ENCODE data around the gene TMEM9.
"Not testable (repeated sequence)": the region's sequence is repeated elsewhere in the genome, so short reads cannot be mapped to it uniquely, and the experiment has no call there.

Gene TMEM9

DNA sequence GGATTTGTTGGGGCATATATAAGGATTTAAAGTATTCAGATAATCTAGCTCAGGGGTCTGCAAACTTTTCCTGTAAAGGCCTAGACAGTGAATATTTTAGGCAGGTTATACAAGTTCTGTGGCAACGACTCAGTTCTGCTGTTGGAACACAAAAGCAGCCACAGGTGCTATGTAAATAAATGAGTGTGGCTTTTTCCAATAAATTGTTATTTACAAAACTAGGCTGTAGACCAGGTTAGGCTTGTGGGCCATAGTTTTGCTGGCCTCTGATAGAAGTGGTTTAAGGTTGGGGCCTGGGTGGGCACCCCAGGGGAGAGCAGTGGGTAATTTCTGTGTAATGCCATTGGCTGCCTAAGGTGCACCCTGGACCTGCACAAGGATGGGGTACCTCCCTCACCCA lies 19.5 kb upstream of the TMEM9 start:
- DNase-seq (ENCODE audit: low read depth in 4 of 4, low spot score in 1 of 4): no peak

DNA sequence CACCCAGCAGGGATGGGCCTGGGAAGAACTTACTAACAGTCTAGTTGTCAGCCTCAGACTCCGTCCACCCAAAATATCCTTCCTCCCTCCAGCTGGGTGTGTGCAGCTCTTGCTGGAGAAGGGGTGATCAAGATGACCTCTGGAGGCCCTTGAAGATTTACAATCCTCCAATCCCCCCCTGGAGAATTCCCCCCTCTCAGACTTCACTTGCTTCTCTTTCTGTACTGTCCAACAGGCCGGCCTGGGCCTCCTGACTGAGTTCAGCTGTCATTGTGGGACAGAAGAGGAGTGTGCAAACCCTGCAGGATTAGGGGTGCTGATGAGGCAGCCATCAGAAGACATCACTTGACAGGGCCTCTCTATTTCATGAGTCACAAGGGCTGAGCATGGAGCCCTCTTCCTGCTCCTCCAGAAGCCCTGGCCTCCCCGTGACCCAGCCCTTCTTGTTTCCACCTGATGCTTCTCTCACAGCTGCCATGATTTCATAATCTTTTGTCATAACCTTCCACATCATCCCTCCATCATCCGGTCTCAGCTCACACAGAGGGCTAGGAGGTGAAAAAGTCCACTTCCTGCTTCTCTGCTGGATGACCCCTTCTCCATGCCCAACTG lies 18.8 kb upstream of the TMEM9 start:
- DNase-seq (ENCODE audit: low read depth in 4 of 4, low spot score in 1 of 4): no peak

DNA sequence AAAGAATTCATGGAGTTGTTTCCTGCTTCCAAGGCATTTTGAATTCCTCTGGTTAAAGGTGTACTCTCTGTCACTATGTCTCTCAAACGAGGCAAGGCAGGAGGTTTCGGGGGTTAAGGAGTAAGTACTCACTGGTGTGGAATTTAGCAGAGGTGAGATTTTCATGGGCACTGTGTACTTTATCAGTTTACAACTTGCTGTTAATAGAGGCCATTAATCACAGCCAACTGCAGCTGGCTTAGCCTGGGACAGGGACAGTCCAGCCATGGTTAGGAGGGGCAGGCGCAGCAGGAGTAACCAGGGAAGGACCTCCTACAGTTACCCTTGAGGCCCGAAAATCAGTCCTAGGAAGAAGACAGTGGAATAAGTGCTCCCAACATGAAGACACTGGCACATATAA lies 18.1 kb upstream of the TMEM9 start:
- no peak for DNase-seq (ENCODE audit: low read depth in 4 of 4, low spot score in 1 of 4)

DNA sequence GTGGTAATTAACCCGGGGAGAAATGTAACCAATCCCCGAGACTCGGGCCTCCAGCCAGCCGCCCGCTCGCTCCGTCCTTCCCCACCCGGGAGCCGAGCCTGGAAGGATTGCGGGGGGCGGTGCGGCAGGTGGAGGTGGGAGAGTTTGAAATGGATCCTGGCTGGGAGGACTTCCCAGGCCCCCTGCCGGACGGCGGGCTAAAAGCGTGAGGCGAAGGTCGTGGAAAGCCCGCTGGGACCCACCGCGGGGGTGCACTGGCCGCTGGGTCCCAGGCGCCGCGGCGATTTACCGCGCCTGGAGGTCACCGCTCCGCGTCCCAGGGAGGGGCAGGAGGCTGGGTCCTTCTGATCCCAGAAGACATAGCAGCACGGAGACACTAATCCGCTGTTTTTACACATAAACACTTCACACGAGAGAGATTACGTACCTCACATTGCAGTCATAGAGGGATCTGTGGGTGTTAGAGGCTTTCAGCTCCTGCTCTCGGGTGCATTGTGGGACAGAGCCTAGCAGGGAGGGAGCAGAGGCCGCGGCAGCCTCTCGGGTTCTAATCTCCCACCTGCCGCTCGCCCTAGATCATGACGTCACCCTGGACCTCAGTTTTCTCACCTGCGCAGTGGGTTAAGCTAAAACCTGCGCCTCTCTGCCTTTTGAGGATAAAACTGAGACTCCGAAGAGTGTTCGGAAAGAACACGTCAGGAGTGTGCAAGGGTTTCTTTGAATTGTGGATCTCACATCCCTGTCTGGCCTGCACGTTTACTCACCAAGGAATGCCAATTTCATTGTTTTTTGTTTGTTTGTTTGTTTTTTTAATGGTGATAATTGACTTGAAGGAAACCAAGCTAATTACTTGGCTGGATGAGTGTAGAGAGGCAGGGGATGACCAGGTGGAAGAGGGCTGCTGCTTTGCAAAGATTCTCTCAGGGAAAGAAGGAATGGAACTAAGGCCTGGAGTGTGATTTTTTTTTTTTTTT lies 17.1 kb upstream of the TMEM9 start:
- DNase-seq (ENCODE audit: low read depth in 4 of 4, low spot score in 1 of 4): peak in 2 of 4 experiments; percentile 43 to 51

DNA sequence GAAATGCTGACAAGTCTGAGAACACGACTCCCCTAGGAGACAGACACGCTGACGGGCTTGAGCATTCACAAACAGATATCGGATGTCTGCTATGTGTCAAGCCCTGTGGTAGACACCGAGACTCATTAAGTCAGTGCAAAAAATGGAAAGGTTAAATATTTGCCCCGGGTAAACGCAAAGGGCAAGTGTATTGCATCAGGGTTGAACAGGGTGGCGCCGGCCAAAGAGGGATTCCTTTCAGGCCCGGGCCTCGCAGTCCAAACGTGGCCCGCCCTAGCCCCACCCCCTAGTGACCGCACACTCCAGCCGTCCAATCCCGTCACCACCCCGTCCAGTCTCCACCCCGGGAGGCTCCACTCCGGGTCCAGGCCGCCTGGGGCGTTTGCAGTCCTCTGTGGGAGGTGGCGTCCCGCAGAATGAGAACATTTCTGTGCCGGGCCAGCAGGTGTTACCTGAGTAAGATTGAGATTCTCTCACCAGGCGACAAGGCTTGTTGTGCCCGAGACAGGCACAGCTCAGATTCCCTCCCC lies 16.3 kb upstream of the TMEM9 start:
- peak; percentile 31 to 72 (median 52) for DNase-seq (ENCODE audit: low read depth in 4 of 4, low spot score in 1 of 4)

DNA sequence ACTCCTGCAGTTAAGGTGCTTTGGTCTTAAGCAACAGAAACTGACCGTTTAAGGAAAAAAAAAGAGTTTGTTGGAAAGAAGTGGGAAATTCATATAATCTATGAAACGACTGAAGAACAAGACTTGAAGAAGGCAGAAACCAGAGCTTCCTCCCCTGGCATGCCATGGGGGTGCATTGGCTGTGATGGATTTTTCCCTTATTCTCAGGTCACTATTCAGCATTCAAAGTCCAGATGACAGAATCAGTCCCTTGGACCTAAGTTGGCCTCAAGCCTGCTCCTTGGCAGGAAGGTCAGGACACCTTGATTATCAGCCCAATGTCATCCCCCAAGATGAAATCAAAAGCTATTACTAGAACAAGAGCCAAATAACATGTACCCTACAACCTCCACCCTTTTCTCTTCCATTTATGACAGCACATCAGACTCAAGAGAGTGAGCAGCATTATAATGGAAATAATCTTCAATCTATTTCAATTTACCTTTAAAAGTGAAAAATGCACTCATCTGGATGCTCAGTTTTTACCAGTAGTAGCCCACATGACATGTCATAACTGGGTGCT lies 15.8 kb upstream of the TMEM9 start:
- DNase-seq (ENCODE audit: low read depth in 4 of 4, low spot score in 1 of 4): no peak

DNA sequence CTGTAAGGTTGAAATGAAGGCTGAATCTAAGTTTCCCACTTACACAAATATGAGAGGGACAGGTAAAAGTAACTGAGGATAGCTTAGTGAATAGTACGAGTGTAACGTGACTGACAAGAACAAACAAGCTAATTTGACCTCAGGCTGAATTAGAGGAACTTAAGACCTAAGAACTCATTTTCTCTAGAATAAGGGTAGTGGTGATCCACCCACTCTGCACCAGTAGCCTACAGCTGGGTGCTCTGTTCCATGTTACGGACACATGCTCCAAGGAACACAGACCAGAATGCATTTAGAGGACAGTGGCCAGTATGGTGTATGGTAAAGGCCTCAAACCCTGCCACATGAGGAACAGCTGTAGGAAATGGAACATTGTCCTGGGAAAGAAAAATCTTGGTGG lies 14.9 kb upstream of the TMEM9 start:
- no peak for DNase-seq (ENCODE audit: low read depth in 4 of 4, low spot score in 1 of 4)

DNA sequence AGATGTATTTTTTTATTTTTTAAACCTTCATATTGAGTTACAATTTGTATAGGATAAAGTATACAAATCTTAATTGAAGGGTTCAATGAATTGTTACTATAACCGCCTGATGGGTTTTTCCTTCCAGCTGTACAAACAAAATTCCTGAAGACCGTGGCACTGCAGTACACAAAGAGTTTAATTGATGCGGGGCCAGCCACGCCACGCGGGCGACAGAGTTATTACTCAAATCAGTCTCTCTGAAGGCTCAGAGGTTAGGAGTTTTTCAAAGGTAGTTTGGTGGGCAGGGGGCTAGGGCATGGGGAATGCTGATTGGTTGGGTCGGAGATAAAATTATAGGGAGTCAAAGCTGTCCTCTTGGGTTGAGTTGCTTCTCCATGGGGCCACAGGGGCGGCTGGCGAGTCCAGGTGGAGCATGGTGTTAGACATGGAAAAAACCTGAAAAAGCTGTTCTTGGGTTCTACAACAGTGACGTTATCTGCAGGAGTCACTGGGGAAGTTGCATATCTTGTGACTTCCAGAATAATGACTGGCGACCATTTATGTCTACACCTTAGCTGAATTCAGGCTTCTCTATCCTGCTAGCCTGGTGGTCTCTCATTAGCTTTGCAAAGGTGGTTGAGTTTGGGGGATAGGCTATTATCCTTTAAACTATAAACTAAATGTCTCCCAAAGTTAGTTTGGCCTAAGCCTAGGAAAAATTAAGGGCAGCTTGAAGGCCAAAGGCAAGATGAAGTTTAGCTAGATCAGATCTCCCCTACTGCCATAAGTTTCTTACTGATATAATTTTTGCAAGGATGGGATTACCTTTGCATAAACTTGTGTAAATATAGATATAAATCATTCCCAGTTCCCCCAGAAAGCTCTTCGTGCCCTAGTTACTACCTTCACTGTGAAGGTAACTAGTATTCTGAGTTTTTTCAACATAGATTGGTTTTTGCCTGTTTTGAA lies 13.0 kb upstream of the TMEM9 start:
- DNase-seq (ENCODE audit: low read depth in 4 of 4, low spot score in 1 of 4): no peak

DNA sequence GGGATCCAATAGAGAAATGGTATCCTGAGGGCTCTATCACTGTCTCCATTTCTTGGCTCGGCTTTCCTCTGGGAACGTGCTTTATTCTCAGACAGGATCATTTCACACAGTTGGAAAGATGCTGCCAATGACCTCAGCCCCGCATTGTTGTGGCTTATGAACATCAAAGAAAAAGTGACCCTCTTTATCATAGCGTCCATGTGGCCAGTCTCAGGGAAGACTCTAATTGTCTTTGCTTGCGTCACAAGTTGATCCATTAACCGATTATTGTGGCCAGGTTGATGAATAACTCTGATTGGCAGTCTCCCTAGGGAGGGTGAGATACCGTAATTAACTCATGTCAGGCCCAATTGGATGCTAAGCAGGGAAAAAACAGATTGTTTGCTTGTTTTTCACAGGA lies 10.4 kb upstream of the TMEM9 start:
- DNase-seq (ENCODE audit: low read depth in 4 of 4, low spot score in 1 of 4): no peak

DNA sequence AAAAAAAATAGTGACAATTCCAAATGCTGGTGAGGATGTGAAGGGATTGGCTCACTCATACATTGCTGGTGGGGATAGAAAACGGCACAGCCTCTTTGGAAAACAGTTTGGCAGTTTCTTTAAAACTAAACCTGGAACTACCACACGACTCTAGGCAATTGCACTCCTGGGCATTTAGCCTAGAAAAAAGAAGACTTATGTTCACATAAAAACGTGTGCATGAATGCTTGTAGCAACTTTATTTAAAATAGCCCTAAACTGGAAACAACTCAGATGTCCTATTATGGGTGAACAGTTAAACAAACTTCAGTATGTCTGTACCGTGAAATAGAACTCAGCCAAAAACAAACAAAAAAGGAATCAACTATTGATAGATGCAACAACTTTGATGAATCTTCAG lies 9.4 kb upstream of the TMEM9 start:
- DNase-seq (ENCODE audit: low read depth in 4 of 4, low spot score in 1 of 4): no peak

DNA sequence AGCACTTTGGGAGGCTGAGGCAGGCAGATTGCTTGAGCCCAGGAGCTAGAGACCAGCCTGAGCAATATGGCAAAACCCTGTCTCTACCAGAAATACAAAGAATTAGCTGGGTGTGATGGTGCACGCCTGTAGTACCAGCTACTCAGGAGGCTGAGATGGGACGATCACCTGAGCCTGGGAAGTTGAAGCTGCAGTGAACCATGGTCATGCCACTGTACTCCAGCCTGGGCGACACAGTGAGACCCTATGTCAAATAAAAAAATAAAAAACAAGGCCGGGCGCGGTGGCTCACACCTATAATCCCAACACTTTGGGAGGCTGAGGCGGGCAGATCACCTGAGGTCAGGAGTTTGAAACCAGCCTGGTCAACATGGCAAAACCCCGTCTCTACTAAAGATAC lies 8.8 kb upstream of the TMEM9 start:
- DNase-seq (ENCODE audit: low read depth in 4 of 4, low spot score in 1 of 4): not testable (repeated sequence)

DNA sequence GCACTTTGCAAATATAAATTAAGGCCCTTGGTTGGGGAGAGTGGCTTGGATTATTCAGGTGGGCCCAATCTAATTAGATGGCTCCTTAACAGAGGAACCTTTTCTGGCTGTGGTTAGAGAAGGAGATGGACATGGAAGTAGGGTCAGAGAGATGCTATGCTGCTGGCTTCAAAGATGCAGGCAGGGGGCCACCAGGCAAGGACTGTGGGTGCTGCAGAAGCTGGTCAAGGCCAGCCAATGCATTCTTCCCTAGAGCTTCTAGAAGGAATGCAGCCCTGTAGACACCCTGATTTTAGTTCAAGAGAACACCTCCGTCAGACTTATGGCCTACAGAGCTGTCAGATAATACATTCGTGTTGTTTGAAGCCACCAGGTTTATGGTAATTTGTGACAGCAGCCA lies 3.7 kb upstream of the TMEM9 start:
- no peak for DNase-seq (ENCODE audit: low read depth in 4 of 4, low spot score in 1 of 4)

DNA sequence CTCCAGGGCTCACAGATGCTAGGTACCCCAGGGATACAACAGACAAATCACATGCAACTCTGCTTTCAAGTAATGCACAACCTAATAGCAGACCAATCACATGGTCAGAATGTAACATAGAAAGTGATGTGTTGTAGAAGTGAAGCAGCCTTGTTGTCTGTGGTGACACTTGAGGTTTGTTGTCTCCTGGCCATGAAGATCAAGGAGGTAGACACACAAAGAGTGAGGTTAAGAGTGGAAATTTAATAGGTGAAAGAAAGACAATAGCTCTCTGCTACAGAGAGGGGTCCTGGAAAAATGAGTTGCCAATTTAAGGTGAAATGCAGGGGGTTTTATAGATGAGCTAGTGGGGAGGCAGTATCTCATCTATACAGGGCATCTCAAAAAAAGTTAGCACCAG lies 2.5 kb upstream of the TMEM9 start:
- no peak for DNase-seq (ENCODE audit: low read depth in 4 of 4, low spot score in 1 of 4)

DNA sequence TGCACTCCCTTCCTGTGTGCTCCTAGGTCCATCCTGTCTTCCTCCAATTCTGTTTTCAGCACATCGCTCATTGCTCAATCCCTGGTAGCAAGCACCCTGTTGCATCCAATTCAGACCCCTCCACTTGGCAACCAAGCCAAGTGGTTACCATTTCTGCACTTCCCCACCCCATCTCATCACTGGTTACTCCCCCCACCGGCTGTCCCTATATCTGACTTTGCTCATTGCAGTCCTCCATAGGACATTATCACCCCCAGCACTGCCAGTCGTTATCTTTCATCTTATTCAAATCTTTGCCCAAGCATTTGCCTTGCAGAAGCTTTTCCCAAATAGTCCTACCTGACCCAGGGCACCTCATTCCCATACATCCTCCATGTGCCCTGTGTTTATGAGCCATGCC lies 2.1 kb upstream of the TMEM9 start:
- DNase-seq (ENCODE audit: low read depth in 4 of 4, low spot score in 1 of 4): no peak

DNA sequence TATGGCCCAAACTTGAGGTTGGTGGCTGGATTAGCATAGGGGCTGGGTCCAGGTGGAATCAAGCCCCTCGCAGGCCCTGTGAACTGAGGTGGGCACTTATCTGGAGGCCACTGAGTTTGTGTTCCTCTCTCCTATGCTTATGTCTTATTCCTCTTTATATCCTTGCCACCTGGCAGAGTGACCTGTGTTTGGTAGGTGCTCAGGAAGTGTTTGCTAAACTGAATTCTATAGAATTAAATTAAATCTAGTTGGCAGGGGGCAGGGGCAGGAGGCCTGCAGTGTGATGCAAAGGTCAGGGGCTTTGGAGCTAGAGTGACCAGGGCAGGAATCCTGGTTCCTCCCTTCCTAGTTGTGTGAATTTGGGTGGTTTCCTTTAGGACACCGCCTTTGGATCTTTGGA lies 1.1 kb upstream of the TMEM9 start:
- DNase-seq (ENCODE audit: low read depth in 4 of 4, low spot score in 1 of 4): no peak

DNA sequence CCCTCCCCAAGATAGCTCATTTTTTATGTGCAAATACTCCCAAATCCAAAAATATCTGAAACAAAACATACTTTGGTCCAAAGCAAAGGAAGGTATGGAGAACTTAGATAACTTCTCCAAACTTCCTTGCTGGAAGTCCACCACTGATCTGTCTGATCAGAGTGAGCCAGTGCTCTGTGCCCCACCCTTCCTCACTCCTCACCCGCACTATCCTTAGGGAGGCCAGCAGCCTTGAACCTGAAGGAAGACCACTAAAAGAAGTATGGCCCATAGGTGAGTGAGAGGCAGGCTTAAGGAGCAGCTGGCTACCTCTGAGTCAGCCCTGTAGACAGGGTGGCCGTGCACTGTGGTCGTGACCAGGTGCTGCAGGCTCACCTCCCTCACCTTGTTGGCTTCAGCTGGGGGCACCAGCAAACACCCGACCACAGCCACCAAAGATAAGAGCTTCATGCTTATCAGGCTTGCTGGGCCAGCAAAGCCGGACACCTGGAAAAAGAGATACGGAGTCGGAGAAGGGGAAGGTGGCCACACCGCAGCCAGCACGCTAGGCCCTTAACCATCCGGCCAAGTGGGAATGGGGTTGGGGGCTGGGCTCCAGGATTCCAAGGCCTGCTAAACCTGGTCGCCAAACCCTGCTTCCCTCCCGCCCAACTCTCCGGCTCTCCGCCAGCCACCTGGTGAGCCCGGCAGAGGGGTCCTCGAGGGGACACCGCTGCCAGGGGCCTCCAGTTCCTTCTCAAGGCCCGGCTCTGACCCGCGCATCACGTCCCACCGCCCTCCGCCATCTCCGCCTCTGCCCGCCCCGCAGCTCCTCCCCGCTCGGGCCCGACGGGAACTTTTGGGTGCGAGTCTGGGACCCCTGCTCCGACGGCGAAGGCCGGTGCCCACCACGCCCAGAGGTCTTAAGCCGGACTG lies 543 bp downstream of the TMEM9 start:
- DNase-seq (ENCODE audit: low read depth in 4 of 4, low spot score in 1 of 4): peak in 2 of 4 experiments; percentile 26 to 28

DNA sequence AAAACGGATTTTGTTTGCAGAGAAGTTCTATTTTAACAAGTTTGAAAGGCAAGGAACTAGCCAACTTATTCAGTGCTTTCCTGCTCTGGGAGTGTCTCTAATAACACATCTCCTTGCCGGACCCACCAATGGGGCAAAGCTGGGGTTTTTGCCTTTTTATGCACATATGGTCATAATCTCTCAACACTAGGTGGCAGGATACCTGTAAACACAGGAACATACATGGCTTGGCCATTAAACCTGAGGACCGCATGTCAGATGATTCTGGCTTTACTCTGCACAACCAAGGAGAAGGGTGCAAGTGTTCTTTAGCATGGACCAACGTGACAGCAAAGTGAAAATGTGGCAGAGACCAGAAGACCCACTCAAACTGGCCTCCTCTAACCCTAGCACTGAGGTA lies 4.9 kb downstream of the TMEM9 start:
- no peak for DNase-seq (ENCODE audit: low read depth in 4 of 4, low spot score in 1 of 4)

DNA sequence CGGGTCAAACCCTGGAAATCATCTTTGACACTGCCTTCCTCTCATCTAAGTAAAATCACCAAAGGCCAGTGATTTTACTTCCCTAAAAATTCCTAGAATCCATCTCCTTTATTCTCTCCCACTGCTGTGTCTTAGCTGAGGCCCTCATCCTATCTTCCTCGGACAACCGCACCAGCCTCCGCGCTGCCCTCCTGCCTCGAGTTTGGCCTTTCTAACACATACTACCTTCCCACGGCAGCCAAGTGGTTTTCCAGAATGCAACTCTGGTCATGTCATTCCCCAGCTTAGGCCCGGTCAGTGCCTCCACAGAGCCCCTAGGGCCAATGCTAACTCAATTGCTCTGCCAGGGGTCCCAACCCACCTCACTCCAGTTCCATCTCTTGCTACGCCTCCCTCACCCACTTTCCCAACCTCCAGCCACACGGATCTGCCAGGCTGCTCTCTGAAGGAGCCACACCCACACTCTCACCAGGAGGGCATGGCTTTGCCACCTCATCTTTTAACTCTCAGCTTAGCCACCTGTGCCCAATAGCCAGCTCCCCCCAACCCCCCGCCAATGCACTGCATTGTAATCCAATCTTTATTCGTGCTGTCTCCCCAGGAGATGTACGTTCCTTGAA lies 6.8 kb downstream of the TMEM9 start:
- DNase-seq (ENCODE audit: low read depth in 4 of 4, low spot score in 1 of 4): no peak

DNA sequence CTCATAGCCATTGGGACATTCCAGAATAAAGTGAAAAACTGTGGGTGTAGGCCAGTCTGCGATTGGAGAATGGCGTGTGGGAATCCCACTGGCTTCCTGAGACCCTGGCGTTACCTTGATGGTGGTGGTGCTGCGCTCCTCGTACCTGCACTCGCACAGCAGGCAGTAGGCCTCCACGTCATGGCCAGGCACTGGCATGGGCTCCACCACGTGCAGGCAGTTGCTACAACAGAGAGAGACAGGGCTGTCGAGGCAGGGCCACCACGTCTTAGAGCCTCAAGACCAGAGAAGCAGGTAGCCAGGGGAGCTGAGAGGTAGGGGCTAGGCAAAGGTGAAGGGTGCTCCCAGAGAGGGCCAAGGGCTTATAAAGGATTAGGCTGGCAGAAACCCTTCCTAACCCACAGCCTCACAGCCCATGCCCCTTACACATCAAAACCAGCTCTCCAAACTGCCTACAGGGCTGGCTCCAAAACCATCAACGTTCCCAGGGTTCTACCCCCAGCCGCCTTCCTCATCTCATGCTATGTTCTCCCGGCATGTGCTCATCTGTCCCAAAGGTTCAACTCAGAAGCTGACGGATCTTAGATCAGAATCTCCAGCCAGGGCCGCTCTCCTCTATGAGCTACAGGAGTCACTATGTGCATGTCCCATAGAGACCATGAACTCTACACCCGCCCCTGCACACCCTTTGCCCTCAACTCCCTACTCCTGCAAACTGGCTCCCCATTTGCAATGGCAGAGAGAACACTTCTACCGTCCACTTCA lies 7.5 kb downstream of the TMEM9 start:
- no peak for DNase-seq (ENCODE audit: low read depth in 4 of 4, low spot score in 1 of 4)
